Subcutaneous adipose tissue (tissue), 4 donors: ENCODE results near the gene POLRMT. TPM values are rescaled to one million over a fixed set of nuclear protein-coding genes. Genes with fewer than 3 reads are reported as not detected.

Source experiments
- CTCF ChIP-seq: fragments of 450-650 bp; IDR thresholded peaks from one replicate; pipeline ENCODE4 v1.5.1; 2016; ENCODE audit warnings: low read depth, mild to moderate bottlenecking, control low read depth, antibody characterized with exemption, moderate library complexity
- total RNA-seq, 4 donors: library from RNA; depleted of rRNA; stranded (reverse); fragments of >200 nt; gene quantifications; one replicate each; pipeline ENCODE4 v1.1.0, GENCODE V29; 2016

Gene POLRMT
- total RNA-seq, 4 donors from 2014 or later = 11.9 to 41.4 (median 14.7) TPM

- TF ChIP-seq CTCF = no peak
Observed at GRCh38 chr19:642767-643727, 9.7 kb upstream of the POLRMT start.

- TF ChIP-seq CTCF = no peak
Observed at GRCh38 chr19:641702-642101, 8.4 kb upstream of the POLRMT start.

GRCh38 chr19:640606-641189, 7.4 kb upstream of the POLRMT start:
- TF ChIP-seq CTCF = no peak

- no peak for TF ChIP-seq CTCF
Observed at GRCh38 chr19:640161-640558, 6.8 kb upstream of the POLRMT start.

- no peak for TF ChIP-seq CTCF
Observed at GRCh38 chr19:639253-640160, 6.2 kb upstream of the POLRMT start, which contains the start of gene FGF22. FGF22 (plus strand) TSS chr19:639879; CDS start chr19:639926, 47 bp downstream.

GRCh38 chr19:638906-639252, 5.5 kb upstream of the POLRMT start:
- TF ChIP-seq CTCF = no peak
